NCI-H2196 treated with DMSO at 0.1 percent for 48 hours (cell line): ENCODE data around the gene CLEC4D.
"Not testable (repeated sequence)": the region's sequence is repeated elsewhere in the genome, so short reads cannot be mapped to it uniquely, and the experiment has no call there.

Experiments used
- DNase-seq: peaks from one replicate; lab custom pipeline; 2025; ENCODE audit not compliant: unreplicated experiment; lab: John Stamatoyannopoulos, UW

Gene CLEC4D

DNA sequence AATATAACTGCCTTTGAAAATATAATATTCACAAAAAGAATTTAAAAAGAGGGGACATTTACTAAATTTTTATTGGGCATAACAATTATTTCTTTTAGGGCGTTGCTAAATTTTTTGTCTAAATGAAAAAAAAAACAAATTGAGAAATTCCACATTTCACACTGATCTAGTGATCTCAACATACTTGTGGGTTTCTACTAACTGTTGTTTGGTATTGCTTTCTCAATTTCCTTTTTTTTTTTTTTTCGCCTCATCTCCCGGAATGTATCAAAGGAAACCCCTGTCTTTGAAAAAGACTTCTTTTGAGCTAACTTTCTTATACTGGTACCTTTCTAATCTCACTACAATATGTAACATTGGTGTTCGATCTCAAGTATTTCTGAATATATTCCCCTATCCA lies at the start of gene CLEC4D:
Gene CLEC4D, plus strand, starts transcription at position 248 of the 400 bp plus-strand sequence. CDS start 230 bp downstream, outside the sequence.
- no peak for DNase-seq

DNA sequence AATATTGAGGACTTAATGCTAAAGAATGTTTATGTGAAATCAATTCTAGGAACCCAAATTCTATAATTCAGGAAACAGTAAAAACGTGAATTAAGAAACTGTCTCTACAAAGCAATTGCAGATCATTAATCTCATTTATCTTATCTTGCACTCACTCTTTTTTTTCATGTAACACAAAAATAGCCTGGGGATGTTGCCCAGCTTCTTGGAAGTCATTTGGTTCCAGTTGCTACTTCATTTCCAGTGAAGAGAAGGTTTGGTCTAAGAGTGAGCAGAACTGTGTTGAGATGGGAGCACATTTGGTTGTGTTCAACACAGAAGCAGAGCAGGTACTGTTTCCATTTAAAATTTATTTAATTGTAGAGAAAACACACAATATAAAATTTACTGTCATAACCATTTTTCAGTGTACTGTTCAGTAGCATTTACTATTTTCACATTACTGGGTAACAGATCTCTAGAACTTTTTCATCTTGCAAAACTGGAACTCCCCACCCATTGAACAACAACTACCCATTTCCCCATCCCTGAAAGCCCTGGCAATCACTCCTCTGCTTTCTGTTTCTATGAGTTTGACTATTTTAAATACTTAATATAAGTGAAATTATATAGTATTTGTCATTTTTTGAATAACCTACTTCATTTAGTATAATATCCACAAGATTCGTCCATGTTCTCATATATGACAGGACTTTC lies 47.9 kb upstream of the CLEC4D start:
- DNase-seq, result no peak

DNA sequence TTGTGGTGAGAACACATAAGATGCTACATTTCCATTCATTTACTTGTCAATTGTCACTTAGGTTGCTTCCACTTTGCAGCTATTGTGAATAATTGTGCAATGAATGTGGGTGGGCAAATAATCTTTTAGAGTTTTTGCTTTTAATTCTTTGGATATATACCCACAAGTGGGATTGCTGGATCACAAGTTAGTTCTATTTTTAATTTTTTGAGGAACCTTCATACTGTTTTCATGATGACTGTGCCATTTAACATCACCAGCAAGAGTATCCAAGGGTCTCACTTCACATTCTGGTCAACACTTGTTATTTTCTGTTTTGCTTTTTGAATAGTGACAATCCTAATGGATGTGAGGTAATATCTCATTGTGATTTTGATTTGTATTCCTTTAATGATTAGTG lies 47.1 kb upstream of the CLEC4D start:
- no peak for DNase-seq

DNA sequence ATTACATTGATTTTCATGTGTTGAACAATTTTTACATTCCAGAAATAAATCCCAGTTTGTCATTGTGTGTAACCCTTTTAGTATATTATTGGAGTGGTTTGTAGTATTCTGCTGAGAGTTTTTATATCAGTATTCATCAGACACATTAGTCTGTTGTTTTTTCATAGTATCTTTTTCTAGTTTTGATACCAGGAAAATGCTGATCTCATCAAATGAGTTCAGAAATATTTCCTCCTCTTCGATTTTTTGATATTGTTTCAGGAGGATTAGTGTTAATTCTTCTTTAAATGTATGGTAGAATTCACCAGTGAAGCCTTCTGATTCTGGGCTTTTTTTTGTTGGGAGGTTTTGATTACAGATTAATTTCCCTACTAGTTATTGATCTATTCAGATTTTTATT lies 42.2 kb upstream of the CLEC4D start:
- no peak for DNase-seq

DNA sequence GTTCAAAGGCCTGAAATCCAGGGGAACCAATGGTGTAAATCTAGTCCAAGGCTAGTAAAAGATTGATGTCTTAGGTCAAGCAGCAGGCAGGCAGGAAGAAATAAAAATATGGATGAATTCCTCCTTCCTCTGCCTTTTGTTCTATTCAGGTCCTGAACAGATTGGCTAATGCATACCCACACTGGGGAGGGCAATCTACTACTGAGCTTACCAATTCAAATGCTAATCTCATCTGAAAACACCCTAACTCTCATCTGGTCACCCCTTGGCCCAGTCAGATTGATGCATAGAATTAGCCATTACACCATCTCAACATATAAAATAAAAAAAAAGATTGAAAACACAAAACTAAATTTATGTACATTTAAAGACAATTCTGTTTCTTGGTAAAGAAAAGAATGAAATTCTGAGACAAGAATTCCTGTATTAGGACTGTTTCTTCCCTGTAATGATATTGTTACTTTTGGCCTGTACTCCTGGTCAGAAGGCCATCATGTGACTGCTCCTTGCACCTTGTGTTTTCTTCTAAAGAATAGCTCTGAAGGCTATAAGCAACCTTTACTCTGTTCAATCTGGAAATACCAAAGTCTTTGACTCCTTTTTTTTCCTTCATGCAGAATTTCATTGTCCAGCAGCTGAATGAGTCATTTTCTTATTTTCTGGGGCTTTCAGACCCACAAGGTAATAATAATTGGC lies 37.6 kb upstream of the CLEC4D start:
- DNase-seq, result no peak

DNA sequence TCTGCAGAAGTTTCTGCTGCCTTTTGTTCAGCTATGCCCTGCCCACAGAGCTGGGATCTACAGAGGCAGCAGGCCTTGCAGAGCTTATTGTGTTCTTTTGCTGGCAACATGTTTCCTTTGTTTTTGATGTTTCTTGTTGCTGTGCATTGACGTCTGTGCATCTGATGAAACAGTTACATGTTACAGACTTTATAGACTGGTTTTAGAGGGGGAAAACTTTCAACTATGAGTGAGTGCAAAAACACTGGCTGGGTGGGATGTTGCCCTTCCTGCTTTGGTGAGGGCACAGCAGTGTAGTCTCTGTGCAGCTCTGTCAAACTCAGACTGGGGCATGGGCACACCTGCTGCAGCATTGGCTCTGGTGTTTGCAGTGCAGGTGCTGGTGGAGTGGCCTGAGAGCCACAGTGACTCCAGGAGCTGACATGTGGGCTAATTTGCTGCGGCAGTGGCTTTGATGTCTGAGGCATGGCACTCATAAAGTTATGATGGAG lies 30.7 kb upstream of the CLEC4D start:
- DNase-seq, result no peak

DNA sequence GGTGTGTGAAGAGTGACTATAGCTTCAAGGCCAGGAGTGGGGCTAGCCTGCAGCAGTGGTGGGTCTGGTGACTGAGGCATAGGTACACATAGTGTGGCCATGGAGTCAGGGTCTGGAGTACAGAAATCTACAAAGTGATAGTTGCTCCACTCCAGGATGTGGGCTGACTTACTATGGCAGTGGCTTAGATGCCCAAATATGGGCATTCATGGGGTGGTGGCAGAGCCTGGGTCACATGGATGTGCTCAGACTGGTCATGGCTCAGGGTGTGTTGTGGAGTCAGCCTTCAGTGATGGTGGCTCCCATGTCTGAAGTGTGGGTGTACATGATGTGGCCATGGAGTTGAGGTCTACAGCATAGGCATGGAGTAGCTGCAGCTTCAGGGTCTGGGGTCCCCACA lies 30.2 kb upstream of the CLEC4D start:
- no peak for DNase-seq

DNA sequence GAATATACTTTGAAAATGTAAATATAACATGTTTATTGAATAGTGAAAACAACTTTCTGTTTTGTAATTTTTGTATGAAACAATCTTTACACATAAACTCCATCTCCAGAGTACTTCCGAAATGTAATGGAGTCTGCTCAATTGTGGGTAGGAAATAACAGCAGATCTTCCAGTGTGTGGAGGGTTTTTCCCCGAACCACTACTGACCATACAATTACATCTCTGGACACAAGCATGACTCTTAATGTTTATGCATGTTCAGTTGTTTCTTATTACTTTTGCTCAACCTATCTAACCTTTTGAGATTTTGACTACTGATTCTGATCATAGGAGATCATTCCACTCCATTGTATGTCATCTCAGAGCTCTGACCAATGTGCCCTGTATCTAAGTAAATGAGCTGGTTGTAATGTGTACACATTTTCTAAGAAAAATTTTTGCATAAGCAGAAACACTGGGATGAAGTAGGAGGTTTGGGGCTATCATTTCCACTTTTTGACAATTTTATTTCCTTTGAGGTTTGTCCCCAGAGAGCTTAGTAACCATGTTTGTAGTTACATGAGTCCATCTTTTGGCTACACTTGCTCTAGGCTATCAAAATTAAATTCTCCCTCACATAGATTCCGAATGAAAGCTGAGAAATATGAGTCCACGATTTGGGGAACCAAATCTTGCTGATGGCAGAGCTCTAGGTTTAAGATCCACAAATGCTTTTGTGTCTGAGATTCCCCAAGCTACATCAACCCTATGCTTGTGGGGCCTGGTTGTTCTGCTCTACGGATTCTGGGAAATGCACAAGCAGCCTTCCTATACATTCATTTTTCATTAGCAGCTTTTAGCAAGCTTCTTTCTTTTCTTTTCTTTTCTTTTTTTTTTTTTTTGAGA lies 21.4 kb upstream of the CLEC4D start:
- DNase-seq, result no peak

DNA sequence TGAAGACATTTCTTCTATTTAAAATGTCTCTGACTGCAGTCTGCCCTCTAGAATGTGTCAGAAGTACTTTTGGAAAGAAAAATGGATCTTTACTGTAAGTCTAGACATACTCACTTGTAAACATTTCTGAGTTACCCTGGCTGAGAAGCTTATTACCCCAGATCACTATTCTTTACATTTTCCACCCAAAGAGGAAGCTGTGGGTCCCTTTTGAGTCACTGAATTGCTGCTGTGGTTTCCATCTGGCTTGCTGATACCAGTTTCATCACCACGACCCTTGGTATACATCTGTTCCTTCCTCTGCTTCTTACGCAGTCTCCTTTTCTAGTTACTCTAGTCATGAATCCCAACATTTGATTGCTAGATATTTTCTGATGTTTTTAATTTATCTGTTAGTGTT lies 20.2 kb upstream of the CLEC4D start:
- no peak for DNase-seq

DNA sequence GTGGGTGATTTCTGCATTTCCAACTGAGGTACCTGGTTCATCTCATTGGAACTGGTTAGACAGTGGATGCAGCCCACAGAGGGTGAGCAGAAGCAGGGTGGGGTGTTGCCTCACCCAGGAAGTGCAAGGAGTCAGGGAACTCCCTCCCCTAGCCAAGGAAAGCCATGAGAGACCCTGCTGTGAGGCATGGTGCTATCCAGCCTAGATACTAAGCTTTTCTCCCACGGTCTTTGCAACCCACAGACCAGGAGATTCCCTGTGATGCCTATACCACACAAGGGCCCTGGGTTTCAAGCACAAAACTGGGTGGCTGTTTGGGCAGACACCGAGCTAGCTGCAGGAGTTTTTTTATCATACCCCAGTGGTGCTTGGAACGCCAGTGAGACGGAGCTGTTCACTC lies 17.6 kb upstream of the CLEC4D start:
- not testable (repeated sequence) for DNase-seq

DNA sequence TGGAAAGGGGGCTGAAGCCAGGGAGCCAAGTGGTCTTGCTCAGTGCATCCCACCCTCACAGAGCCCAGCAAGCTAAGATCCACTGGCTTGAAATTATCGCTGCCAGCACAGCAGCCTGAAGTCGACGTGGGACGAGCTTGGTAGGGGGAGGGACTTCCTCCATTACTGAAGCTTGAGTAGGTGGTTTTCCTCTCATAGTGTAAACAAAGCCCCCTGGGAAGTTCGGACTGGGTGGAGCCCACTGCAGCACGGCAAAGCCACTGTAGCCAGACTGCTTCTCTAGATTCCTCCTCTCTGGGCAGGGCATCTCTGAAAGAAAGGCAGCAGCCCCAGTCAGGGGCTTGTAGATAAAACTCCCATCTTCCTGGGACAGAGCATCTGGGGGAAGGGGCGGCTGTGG lies 17.2 kb upstream of the CLEC4D start:
- DNase-seq, result not testable (repeated sequence)

DNA sequence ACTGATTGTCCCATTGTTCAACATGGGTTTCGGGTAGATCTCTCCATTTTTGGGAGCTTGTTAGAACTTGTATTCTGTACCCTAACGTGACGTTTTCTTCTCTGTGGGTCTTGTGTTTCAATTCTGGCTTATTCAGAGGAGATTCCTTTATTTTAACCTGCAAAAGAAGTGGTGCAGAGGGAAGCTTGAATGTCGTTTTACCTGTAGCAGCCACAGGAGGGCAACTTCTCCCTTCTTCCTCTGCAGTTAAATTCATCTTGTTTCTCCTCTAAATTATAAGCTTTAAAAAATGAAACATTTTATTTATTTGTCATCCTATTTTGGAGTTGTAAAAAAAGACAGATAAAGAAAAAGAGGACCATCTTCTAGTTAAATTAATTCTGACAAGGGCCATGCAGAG lies 13.7 kb upstream of the CLEC4D start:
- DNase-seq, result no peak

DNA sequence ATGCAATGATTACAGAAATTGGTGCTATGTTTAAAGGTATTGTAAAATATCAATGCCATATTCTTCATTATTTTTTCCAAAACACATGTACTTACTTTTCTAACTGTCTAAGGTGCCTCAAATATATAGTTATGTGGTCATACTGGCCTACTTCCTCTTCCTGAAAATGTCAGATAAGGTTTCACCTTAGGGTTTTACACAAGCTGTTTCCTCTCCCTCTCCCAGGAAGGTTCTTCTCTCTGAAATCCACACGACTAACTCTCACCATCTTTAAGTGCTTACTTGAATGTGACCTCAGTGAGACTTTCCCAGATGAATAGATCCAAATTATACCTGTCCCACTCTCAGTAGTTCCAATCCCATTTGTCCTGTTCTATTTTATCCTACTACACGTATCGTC lies 11.6 kb upstream of the CLEC4D start:
- DNase-seq, result no peak

DNA sequence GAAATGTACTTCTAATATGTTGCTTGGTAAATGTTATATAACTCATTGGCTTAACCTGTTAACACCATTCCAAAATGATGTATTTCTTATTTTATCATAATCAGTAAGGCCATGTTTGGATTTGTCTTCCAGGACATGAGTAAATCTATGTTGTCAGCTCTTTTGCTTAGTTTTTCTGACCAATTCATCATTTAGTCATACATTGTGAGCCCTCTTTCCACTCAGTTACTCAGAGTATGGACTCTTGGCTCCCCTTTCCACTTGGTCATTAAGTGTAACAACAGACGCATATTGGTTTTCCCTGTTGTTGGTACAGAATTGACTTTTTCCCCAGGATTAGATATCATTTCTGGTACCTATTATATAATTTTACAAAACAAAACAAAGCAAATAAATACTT lies 9.0 kb upstream of the CLEC4D start:
- DNase-seq, result no peak

DNA sequence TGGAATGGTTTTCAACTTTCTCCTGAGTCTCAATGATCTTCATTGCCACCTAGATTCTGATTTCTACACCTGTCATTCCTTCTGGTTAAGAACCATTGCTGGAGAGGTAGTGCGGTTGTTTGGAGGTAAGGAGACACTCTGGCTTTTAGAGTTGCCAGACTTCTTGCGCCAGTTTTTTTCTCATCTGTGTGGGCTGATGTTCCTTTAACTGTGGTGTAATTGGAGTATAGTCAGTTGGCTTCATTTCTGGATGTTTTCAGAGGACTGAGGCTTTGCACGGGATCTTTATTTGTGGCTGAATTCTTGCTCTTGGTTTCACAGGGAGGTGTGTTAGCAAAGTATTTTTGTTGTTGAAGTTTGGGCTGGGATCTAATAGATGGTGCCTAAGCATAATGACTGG lies 5.7 kb upstream of the CLEC4D start:
- DNase-seq, result no peak

DNA sequence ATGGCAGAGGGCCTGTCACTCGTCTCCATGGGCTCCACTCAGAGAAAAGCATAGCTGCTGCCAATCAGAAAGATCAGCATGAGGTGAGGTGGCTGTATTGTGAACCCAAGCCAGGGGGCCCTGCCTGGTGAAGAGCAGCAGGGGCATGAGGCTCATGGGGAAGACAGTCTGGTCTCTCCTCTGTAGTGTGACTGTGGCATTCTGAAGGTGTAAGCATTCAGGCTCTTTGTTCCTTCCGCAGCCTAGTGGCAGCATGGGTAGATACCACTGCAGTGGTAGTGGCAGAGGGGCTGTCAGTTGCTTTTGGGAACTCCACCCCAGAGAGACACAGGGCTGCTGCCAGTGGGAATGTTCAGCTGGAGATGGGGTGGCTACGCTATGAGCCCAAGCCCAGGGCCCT lies 5.1 kb upstream of the CLEC4D start:
- DNase-seq, result no peak

DNA sequence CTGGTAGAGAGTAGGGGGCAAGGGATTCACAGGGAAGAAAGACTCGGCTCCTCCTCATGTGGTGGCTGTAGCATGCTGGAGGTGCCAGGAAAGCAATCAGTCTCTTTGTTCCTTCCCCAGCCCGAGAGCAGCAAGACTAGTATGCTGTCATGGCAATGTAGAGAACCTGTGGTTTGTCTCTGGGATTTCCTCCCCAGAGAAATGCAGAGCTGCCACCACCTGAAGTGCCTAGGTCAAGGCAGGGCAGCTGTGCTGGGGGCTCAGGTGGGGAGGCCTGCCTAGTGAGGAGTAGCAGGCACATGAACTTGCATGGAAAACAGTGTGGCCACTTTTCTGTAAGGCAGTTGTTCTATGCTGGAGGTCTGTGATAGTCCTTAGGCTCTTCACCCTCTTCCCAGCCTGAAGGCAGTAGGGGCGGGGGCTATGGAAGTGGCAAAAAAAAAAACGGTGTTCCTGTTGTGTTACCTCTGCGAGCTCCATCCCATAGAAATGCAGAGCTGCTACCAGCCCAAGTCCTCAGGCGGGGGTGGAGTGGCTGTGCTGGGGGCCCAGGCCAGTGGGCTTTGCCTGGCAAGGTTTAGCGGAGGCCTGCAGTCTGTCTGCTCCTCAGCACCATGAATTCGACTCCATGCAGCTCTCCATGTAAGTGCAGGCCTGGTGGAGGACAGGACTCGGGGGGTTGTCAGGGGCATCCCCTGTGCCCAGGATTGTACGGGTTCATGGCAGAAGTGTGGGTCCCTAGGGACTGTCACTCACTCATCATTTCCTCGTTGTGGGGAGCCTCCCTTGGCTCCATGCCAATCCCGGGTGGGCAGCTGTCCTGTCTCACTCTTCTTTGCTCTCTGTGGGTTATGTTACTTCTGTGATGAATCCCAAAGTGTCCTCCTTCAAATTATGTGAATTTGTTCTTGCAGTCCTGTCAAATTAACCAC lies 4.1 kb upstream of the CLEC4D start:
- DNase-seq, result no peak

DNA sequence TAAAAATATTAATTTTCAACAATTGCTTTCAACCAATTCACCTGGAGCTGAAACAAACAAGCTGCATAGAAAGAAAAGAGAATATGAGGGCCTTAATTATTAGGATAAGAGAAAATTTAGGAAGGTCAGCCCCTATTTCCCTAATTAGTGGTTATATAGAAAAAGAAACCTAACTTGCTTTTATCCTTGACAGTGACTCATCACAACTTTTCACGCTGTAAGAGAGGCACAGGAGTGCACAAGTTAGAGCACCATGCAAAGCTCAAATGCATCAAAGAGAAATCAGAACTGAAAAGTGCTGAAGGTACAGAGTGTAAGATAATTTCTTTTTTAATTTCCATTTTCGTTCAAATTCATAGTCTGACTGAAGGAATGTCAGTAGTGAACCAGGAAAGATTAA lies 4.7 kb downstream of the CLEC4D start:
- no peak for DNase-seq

DNA sequence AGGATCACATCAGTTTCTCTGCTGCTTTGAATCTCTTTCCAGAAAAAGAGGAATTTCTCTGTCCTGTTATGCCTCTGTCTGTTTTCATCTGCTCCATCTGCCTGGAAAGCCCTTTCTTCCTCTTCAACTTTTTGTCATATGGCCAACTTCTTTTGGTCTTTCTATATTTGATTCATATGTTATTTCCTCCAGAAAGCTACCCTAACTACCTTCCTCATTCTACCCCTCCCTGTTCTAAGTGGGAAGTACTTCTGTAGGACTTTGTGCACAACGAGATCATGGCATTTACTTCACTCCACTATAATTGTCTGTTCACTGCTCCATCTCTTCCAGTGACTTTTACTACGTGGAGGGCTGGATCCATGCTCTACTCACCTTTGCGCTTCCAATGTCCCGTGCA lies 5.9 kb downstream of the CLEC4D start:
- no peak for DNase-seq

DNA sequence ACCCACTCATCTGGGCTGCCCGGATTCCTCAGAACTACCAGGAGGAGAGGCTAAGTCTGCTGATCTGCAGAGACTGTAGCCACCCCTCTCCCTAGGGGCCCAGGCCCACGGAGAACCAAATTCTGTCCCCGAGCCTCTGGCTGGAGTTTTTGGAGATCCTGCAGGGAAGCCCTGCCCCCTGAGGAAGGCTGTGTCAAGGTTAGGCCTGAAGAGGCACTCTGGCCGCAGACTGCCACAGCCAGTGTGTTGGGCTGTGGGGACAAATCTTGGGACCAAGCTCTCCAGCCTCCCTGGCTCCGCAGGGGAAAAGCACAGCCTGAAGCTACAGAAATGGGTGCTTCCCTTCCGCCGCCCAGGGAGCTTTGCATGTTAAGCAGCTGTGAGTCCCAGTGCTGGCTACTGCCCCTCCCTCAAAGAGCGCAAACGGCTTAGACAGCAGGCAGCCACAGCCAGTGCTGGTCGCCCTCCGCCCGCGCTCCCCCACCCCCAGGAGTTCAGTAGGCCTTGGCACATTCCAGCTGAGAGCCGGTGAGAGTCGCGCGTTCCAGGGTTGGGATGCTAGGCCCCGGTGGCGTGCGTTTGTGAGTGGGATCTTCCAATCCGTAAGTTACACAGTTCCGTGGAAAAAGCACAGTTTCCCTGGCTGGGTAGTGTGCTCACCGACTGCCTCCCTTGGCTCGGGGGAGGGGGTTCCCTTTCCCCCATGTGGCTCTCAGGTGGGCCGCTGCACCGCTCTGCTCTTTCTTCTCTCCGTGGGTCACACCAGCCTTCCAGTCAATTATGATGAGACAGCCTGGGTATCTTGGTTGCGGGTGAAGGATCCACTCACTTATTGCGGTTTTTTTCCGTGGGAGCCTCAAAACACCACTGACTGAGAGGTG lies 14.2 kb downstream of the CLEC4D start:
- DNase-seq, result no peak
